ENCODE measurements around the gene ZNF606.

The ZNF606 gene

GRCh38 chr19:58002384-58003173, at the start of gene ZNF606:
Gene ZNF606, minus strand, starts transcription at chr19:58002820. Its CDS starts 1,501 bp downstream, at chr19:58001319.
- Mint-ChIP-seq H3K4me3 (peak within 1 kb of the TSS; percentile 80), H3K9me3 (peaks cover 66% of the 10 kb centered on the region), H3K27ac (peak within 1 kb of the TSS; percentile 86), H3K27me3 (no peaks in the 10 kb centered on the region), H3K4me1 (ENCODE audit: low read depth) (peaks cover 31% of the 10 kb centered on the region), H3K36me3 (ENCODE audit: low read depth) (peaks cover 97% of the 10 kb centered on the region)
- peak; percentile 90 for DNase-seq

- H3K9me3 Mint-ChIP-seq: peaks cover 51% of the 10 kb centered on the region
- H3K4me1 Mint-ChIP-seq (ENCODE audit: low read depth): no peaks in the 10 kb centered on the region
These were observed 49.6 kb upstream of the ZNF606 start for GRCh38 chr19:58052256-58052655.

GRCh38 chr19:58047672-58048071, 45.1 kb upstream of the ZNF606 start:
- Mint-ChIP-seq H3K27ac (no peak overlapping the region), H3K36me3 (ENCODE audit: low read depth) (peaks cover 23% of the 10 kb centered on the region), H3K4me3 (no peak overlapping the region), H3K4me1 (ENCODE audit: low read depth) (no peaks in the 10 kb centered on the region), H3K27me3 (no peaks in the 10 kb centered on the region), H3K9me3 (peaks cover 59% of the 10 kb centered on the region)
- no peak for DNase-seq

More at GRCh38 chr19:58052256-58052655, 49.6 kb upstream of the ZNF606 start:
- peaks cover 19% of the 10 kb centered on the region for H3K27me3 Mint-ChIP-seq
- no peak overlapping the region for H3K4me3 Mint-ChIP-seq
- no peak overlapping the region for H3K27ac Mint-ChIP-seq
- no peak for DNase-seq
- H3K36me3 Mint-ChIP-seq (ENCODE audit: low read depth): peaks cover 31% of the 10 kb centered on the region

DNA sequence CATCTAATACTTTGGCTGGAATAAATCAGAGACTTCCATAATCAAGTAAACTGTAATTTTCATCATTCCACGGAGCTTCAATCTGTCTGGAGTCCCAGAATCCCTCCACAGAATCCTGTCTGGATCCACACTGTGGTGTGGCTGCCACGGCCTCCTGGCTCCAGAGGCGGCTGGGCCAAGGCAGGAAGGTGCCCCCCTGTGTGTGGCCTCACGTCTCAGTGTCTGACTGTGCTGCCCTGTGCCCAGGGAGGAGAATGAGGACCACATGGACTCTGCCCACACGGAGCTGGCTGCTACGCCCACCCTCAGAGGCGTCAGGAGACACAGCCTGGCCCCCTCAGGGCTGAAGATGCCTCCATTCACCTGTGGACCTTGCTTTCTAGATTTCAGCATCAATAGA, 44.2 kb upstream of the ZNF606 start:
- Mint-ChIP-seq H3K9me3 (peaks cover 54% of the 10 kb centered on the region), H3K4me3 (no peak overlapping the region), H3K27ac (no peak overlapping the region), H3K4me1 (ENCODE audit: low read depth) (no peaks in the 10 kb centered on the region), H3K36me3 (ENCODE audit: low read depth) (peaks cover 23% of the 10 kb centered on the region), H3K27me3 (no peaks in the 10 kb centered on the region)
- DNase-seq: no peak

DNA sequence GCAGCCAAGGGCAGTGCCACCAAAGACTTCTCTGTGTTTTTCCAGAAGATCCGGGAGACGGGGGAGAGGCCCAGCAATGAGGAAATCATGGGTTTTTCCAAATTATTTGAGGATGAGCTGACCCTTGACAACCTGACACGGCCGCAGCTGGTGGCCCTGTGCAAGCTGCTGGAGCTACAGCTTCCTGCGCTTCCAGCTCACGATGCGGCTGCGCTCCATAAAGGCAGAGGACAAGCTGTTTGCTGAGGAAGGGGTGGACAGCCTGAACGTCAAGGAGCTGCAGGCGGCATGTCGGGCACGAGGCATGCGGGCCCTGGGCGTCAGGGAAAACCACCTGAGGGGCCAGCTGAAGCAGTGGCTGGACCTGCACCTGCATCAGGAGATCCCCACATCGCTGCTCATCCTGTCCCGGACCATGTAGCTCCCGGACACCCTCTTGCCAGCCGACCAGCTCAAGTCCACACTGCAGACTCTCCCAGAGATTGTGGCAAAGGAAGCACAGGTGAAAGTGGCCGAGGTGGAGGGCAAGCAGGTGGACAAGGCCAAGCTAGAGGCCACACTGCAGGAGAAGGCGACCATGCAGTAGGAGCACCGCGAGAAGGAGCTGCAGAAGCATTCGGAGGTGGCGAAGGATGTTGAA, 42.9 kb upstream of the ZNF606 start:
- H3K36me3 Mint-ChIP-seq (ENCODE audit: low read depth): peaks cover 27% of the 10 kb centered on the region
- H3K27me3 Mint-ChIP-seq: no peaks in the 10 kb centered on the region
- no peaks in the 10 kb centered on the region for H3K4me1 Mint-ChIP-seq (ENCODE audit: low read depth)
- no peak overlapping the region for H3K4me3 Mint-ChIP-seq
- no peak for DNase-seq
- H3K27ac Mint-ChIP-seq: no peak overlapping the region
- peaks cover 54% of the 10 kb centered on the region for H3K9me3 Mint-ChIP-seq

GRCh38 chr19:58044886-58045285, 42.3 kb upstream of the ZNF606 start:
- H3K27ac Mint-ChIP-seq: no peak overlapping the region
- no peak overlapping the region for H3K4me3 Mint-ChIP-seq
- no peaks in the 10 kb centered on the region for H3K27me3 Mint-ChIP-seq
- H3K4me1 Mint-ChIP-seq (ENCODE audit: low read depth): no peaks in the 10 kb centered on the region
- peaks cover 53% of the 10 kb centered on the region for H3K9me3 Mint-ChIP-seq
- no peak for DNase-seq
- H3K36me3 Mint-ChIP-seq (ENCODE audit: low read depth): peaks cover 27% of the 10 kb centered on the region

DNA sequence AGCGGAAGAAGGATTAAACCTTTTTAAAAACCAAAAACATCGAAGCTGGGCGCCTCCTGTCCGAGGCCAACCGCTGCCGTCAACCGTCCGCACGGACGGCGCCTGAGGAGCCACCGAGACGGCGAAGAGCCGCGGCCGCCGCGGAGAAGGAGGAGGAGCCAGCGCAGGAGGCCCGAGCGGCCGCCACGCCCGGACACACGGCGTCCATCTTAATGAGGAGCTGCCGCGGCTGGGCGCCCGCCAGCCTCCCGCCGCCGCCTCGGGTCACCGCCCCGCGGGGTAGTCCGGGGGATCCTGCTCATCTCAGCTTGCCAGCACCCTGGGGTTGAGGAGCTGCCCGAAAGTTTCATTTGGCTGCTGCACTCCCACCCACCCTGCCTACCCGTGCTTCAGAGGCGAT, 41.8 kb upstream of the ZNF606 start:
- Mint-ChIP-seq H3K4me1 (ENCODE audit: low read depth) (no peaks in the 10 kb centered on the region), H3K27me3 (no peaks in the 10 kb centered on the region), H3K27ac (no peak overlapping the region), H3K4me3 (no peak overlapping the region), H3K9me3 (peaks cover 48% of the 10 kb centered on the region), H3K36me3 (ENCODE audit: low read depth) (peaks cover 25% of the 10 kb centered on the region)
- DNase-seq: no peak

DNA sequence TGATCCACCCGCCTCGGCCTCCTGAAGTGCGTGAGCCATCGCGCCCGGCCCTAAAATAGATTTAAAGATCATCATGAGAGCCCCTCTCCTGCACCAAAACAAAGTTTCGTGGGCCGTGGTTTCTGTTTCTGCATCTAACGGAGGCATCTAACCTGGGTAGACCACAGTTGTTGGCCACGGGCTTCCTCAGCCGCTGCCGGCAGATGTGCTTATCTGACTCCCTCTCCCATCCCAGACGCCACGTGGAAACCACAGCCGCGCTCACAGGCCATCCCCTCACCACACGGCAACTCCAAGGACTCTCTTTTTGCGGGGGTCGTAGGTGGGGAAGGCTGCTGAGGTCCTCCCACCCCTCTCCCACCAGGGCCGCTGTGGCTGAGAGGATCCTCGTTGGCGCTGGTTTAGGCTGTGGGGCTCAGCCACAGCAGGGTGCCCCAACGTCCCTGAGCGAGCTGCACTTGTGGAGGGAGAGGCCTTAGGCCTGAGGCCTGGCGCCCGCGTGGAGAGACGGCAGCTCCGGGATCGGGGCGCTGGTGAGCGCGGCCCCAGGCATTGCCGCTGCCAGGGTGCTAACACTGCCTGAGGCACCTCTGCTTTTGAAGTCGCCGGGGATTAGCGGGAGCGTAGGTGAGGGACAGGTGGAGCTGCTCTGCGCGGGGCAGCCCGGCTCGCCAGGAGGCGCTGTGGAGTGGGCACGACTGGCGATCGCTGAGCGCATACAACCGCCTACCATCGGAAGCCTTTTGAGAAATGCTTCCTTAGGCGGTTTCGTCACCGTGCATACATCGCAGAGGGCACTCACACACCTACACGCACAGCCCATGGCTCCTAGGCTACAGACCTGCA, 40.1 kb upstream of the ZNF606 start:
- no peak overlapping the region for H3K4me3 Mint-ChIP-seq
- H3K4me1 Mint-ChIP-seq (ENCODE audit: low read depth): no peaks in the 10 kb centered on the region
- peaks cover 48% of the 10 kb centered on the region for H3K9me3 Mint-ChIP-seq
- H3K36me3 Mint-ChIP-seq (ENCODE audit: low read depth): peaks cover 25% of the 10 kb centered on the region
- H3K27ac Mint-ChIP-seq: no peak overlapping the region
- no peak for DNase-seq
- H3K27me3 Mint-ChIP-seq: no peaks in the 10 kb centered on the region

GRCh38 chr19:58040751-58041525, 38.3 kb upstream of the ZNF606 start:
- H3K27me3 Mint-ChIP-seq: peaks cover 8% of the 10 kb centered on the region
- H3K9me3 Mint-ChIP-seq: peaks cover 46% of the 10 kb centered on the region
- peaks cover 27% of the 10 kb centered on the region for H3K36me3 Mint-ChIP-seq (ENCODE audit: low read depth)
- no peak for DNase-seq
- no peak overlapping the region for H3K27ac Mint-ChIP-seq
- H3K4me3 Mint-ChIP-seq: no peak overlapping the region
- no peaks in the 10 kb centered on the region for H3K4me1 Mint-ChIP-seq (ENCODE audit: low read depth)

DNA sequence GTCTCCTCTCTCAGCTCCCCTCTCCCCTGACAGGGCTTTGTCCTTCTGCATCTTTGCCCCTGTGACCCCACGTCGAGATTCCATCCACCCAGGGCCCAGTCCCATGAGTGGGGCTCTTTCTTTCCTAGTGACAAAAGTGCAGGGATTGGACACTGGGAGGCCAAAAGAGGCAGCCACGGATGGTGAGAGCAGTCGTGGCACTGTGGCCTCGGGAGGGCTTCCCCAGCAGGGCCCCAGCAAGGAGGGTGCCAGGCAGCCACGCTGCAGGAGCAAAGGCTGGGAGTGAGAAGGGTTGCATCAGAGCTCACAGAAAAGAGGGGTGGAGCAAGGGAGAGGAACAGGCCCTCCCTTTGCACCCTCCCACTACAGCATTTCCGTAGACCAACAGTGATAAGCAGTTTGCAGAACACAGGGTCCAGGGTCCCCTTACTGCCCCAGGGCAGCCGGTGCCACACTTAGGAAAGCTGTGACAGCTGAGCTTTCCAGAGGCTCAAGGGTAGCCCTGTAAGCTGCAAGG, 36.1 kb upstream of the ZNF606 start:
- H3K36me3 Mint-ChIP-seq (ENCODE audit: low read depth): peaks cover 39% of the 10 kb centered on the region
- H3K4me1 Mint-ChIP-seq (ENCODE audit: low read depth): peaks cover 3% of the 10 kb centered on the region
- no peak overlapping the region for H3K4me3 Mint-ChIP-seq
- peaks cover 20% of the 10 kb centered on the region for H3K27me3 Mint-ChIP-seq
- peaks cover 49% of the 10 kb centered on the region for H3K9me3 Mint-ChIP-seq
- no peak for DNase-seq
- H3K27ac Mint-ChIP-seq: no peak overlapping the region

DNA sequence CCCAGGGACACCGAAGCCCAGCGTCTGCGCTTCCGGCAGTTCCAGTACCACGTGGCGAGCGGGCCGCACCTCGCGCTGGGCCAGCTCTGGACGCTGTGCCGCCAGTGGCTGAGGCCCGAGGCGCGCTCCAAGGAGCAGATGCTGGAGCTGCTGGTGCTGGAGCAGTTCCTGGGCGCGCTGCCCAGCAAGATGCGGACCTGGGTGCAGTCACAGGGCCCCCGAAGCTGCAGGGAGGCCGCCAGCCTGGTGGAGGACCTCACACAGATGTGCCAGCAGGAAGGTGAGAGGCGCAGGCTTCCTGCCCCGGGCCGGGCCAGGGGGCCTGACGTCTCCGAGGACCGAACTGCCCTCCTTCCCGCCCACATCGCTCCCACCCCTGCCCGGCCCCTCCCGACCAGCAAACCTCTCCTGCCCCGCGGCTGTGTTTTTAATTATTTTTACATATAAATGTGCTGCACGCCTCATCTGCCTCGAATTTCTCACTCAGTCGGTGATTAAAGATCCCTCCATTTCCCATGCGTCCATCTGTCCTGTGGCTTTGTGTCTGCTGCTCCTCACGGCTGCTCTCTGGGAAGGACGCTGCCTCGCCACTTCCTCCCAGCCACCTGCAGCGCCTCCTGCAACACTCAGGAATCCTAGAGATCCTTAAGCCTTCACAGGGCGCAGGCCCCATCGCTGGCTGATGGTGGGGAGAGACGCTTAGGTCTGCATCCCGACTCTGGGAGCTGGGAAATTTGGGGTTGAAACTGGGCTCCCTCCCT, 35.5 kb upstream of the ZNF606 start:
- Mint-ChIP-seq H3K4me1 (ENCODE audit: low read depth) (peaks cover 3% of the 10 kb centered on the region), H3K36me3 (ENCODE audit: low read depth) (peaks cover 37% of the 10 kb centered on the region), H3K9me3 (peaks cover 44% of the 10 kb centered on the region), H3K4me3 (no peak overlapping the region), H3K27ac (no peak overlapping the region), H3K27me3 (peaks cover 20% of the 10 kb centered on the region)
- no peak for DNase-seq

GRCh38 chr19:58035863-58036262, 33.2 kb upstream of the ZNF606 start:
- H3K27me3 Mint-ChIP-seq: peaks cover 29% of the 10 kb centered on the region
- peaks cover 3% of the 10 kb centered on the region for H3K4me1 Mint-ChIP-seq (ENCODE audit: low read depth)
- peaks cover 36% of the 10 kb centered on the region for H3K9me3 Mint-ChIP-seq
- no peak overlapping the region for H3K4me3 Mint-ChIP-seq
- DNase-seq: no peak
- peaks cover 26% of the 10 kb centered on the region for H3K36me3 Mint-ChIP-seq (ENCODE audit: low read depth)
- no peak overlapping the region for H3K27ac Mint-ChIP-seq

DNA sequence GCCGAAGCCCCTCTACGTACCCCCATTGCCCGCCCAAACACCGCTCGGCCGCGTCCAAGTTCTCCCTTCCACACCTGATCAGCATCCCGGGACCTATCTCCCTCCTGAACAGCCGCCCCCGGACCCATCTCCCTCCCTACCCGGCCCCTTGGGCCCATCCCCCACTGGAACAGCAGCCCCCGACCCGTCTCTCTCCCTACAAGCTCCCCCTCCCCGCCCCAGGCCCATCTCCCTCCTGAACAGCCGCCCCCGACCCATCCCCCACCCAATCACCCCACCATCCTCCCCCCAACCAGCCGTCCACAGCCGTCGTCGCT, 31.8 kb upstream of the ZNF606 start:
- H3K4me1 Mint-ChIP-seq (ENCODE audit: low read depth): peaks cover 3% of the 10 kb centered on the region
- H3K36me3 Mint-ChIP-seq (ENCODE audit: low read depth): peaks cover 23% of the 10 kb centered on the region
- H3K4me3 Mint-ChIP-seq: no peak overlapping the region
- peaks cover 29% of the 10 kb centered on the region for H3K27me3 Mint-ChIP-seq
- peaks cover 34% of the 10 kb centered on the region for H3K9me3 Mint-ChIP-seq
- no peak for DNase-seq
- no peak overlapping the region for H3K27ac Mint-ChIP-seq

All from activated T-cell treated with anti-CD3 and anti-CD28 coated beads, Interleukin-2, amount 50 U/mL, for 24 hours (primary cell).